SH-SY5Y (cell line): ENCODE results near the gene SMARCC1.

Experiments used
- GATA2 ChIP-seq: IDR thresholded peaks from 2 replicates; pipeline ENCODE4 v1.6.1; 2011; ENCODE audit warnings: mild to moderate bottlenecking, low read depth, low read length
- GATA3 ChIP-seq: IDR thresholded peaks from 2 replicates; pipeline ENCODE4 v1.6.1; 2011; ENCODE audit warnings: low read depth, mild to moderate bottlenecking, low read length, moderate library complexity

The SMARCC1 gene

DNA sequence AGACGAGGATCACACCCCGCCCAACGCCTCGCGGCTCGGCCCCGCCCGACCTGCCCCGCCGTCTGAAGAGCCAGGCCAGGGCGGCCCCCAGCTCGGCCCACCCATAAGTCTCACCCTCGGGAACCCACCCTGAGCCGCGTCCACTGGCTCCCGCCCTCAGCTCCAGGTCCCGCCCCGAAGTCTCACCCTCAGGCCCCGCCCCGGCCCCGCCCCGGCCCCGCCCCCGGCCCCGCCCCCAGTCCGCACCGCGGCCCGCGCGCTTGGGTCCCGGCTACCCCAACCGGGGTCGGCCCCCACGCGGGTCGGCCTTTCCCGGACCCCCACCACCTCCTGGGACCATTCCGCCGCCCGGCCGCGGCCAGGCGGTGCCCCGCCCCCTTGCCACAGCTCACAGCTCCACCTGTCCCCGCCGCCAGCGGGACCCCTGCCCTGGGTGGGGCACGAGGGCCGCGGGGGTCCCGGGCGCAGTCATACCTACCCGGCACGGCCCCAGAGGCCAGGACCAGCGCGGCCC is 203.5 kb downstream of the SMARCC1 start:
- no peak for TF ChIP-seq GATA3
- no peak for TF ChIP-seq GATA2

GRCh38 chr3:47577583-47578118 is 204.0 kb downstream of the SMARCC1 start:
- TF ChIP-seq GATA3 = no peak
- TF ChIP-seq GATA2 = no peak

DNA sequence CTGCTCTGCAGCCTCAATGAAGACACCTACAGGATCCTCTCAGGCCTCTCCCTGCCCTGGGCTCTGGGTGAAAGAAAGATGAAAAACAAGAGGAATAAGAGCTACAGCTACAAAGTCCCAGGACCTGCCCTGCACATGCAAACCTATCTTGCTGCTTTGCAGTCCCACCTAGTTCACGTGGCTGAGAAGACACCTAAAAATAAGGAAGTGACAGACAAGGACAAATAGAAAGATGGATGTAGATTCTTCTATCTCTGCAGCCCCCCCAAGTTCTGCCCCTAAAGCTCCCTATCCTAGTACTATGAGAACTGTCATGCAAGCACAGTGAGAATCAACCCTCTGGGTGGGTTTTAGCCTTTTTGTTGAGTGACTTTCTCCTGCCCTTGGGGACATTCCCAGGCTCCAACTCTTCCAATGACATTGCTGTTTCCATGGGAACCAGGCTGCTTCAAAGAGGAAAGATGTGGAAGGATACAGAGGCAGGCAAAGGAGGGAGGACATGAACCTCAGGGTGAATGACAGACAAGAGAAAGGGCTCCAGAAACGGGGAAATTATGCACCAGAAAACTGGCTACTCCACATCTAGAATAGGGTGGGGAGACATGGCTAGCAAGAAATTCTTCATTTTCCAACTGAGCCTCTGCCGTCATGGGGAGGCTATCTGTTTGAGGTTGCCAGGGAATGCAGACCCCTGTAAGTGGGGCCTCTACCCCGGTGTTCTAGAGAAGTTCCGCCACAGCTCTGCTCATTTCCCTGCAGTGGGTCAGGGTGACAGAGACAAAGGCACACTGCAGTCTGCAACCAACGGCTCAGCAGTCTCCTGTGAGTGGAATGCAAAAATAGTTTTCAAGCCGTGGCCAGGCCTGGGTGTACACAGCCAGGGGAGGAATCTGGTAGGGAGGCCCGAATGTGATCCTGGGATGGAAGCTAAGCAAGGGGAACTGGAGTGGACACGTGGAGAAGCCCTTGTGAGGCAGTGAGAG is 208.2 kb downstream of the SMARCC1 start:
- TF ChIP-seq GATA2 (no peak), GATA3 (no peak)

DNA sequence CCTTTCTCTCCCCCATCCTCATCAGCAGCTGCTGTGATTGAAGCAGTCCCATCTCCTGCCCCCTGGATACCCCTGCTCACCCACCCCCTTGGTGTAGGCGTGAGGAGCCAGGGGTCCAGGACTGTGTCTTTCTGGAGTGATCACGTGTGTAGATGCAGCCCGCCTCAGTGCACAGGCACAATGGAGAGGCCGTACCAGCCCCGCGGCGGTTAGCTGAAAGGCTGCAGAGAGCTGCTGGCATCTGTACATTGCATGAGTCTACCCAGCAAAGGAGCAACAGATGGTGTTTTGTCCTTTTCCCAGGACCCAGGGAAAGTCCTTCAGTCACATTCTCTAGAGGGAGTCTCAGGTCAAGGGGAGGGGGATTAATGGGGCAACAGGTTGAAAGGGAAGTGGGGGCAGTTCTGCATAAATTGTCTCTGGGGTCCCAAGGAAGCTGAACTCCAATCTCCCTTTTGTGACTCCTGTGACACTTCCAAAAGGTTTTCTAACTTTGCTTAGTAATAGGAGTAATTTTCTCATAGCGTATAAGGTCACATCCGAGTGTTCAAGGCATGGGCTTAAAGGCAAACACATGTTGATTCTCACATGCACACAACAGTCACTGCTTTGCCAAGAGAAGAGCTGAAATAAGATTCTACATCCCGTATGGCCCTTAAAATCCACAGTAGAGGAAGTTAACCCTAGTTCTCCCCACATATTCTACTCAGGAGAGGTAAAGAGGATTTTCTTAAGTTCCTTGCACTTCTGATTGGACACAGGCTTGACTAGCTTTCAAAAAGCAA is 210.1 kb downstream of the SMARCC1 start:
- TF ChIP-seq GATA3 (no peak), GATA2 (no peak)

DNA sequence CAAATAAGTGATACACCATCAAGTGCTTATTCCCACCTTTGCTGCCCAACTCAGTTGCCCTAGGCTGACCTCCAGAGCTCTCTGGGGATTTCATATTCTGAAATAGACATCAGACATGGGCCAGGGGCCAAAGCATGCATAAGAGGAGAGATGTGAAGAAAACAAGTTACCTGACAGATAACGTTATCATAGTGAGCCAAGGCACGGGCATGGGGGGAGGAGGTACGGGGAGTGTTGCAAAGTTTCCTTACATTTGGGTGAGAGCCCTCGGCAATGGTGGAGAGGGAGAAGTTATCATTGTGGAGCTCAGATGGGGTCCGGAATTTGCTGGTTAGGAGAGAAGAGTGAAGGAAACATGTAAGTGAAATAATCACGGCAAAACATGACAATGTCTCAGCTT is 212.8 kb downstream of the SMARCC1 start:
- TF ChIP-seq GATA3 (no peak), GATA2 (no peak)

- TF ChIP-seq GATA3 (no peak), GATA2 (no peak)
Observed at GRCh38 chr3:47567149-47567548, 214.5 kb downstream of the SMARCC1 start.

GRCh38 chr3:47566667-47567066 is 215.0 kb downstream of the SMARCC1 start:
- TF ChIP-seq GATA2 (no peak), GATA3 (no peak)

DNA sequence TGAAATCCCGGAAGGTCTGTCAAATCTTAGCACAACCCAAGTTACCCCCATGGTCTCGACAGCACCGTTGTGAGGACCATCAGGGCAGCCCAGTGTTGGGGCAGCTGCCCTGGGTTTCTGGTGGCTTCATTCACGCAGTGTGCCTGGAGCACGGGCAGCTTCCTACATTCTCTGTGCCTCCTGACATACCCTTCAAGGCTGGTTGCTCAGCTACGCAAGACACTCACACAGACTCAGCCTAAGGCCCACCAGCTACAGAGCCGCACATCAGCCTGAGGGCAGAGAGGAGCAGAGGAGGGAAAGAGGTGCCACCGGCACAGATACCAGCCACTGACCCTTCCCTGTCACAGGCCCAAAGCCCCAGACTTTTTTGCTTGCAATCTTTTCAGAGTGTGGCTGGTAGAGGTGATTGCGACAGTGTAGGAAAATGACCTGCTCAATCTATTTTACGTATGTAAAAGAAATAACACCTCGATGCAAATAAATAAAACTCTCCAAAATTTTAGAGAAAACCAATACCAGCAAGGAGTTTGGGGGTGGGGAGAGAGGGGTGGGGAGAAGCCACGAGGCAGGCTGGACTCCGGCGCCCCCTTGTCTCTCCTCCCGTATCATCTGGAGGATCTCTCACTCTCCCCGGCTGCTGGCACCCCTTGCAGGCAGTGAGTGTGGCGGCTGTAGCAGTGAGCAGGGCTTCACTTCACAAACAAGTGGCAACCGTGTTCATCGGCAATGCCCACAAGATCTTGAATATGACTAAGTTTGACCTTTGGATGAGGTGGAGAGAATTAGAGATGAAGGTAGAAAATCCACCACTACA is 215.8 kb downstream of the SMARCC1 start:
- TF ChIP-seq GATA3 (no peak), GATA2 (no peak)

- TF ChIP-seq GATA2 = no peak
- TF ChIP-seq GATA3 = no peak
Observed at GRCh38 chr3:47556351-47556750, 225.3 kb downstream of the SMARCC1 start.

- TF ChIP-seq GATA3 = no peak
- no peak for TF ChIP-seq GATA2
Observed at GRCh38 chr3:47554335-47554734, 227.4 kb downstream of the SMARCC1 start.

- TF ChIP-seq GATA2 (no peak), GATA3 (no peak)
Observed at GRCh38 chr3:47553407-47553806, 228.3 kb downstream of the SMARCC1 start.

GRCh38 chr3:47542471-47543173 is 239.1 kb downstream of the SMARCC1 start:
- TF ChIP-seq GATA2 = no peak
- TF ChIP-seq GATA3 = no peak
